Stimulated activated CD4-positive, alpha-beta T cell treated with anti-CD3 and anti-CD28 coated beads, Interleukin-15, amount 100 ng/mL, for 1 hour (primary cell): ENCODE measurements around the gene ARPP21.
"Not testable (repeated sequence)": the region's sequence is repeated elsewhere in the genome, so short reads cannot be mapped to it uniquely, and the experiment has no call there.

ENCODE experiments used
- DNase-seq, 2 donors: peaks; one replicate each; pipeline ENCODE4 v3.0.0-alpha.2; 2020; ENCODE audit warnings: low read depth in 1 of 2, low spot score in 1 of 2

Gene ARPP21

GRCh38 chr3:35639254-35640186 is at the start of gene ARPP21:
Gene ARPP21 (plus strand): TSS chr3:35639525. CDS start chr3:35681752, 42,227 bp downstream.
- no peak for DNase-seq

DNA sequence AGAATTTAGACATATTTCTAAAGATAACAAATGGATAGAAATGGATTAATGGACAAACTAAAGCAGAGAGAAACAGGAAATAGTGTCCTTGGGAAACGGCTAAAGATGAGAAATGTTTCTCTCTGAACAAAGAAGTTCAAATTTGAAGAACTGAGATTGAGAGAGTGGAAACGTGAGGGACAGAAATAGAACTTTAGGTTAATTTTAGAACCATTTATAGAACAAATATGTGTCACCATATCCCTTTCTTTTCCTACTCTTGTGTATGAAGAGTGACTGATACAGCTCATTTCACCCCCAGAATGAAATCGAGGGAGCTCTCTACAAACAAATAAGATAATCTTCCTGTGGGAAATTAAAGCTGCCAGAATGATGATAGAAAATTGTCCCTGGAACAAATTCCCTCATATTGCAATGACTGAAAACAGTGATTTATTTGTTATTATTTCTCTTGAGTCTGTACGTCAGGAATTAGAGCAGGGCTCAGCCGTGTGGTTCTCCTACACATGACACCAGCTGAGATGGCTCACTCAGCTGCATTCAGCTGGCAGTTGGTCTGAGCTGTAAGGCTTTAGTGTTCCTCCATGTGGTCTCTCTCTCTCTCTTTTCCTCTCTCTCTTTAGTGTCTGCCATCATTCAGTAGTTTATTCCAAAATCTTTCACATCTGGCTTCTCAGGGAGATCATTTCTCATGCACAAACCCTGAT is 46.6 kb upstream of the ARPP21 start:
- DNase-seq: no peak

DNA sequence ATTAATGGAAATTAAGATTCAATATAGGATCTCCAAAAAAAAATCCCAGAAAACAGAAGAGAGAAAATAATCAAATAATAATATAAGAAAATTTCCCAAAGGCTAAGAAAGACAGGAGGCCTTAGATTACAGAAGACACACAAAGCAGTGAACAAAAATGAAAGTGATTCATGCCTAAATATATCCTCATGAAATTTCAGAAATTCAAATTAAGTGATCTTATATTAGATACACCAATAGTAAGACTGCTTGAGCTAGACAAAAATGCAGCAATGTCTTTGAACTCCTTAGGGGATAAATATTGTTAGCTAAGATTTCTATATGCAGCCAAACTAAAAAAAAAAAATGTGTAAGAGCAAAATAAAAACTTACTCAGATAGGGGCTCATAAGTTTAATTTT is 44.6 kb upstream of the ARPP21 start:
- DNase-seq: no peak

DNA sequence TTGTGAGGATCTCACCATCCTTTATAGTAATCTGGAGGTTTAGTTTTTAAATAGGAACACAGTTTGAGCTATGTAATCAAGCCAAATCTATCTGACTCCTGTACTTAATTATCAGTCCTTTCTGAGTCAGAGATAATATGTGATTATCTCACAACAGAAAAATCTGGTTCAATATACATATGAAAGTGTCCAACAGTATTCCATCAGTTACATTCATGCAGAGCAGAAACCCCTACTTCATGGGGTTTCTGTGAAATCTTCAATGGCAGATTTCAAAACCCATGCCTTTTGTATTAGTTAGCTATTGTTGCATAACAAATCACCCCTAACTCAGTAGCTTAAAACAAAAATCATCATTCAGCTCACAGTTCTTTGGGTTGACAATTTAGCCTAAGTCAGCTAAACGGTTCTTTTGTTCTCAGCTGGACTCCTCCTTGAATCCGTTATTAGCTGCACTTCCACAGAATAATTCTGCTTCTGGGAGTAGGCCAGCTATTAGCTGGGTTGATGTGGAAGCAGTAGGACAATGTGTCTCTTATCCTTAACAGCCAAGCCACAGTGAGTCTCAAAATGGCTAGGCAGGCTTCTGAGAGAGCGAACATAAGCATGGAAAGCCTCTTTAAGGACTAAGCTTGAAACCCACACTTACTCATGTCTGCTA is 42.9 kb upstream of the ARPP21 start:
- no peak for DNase-seq

GRCh38 chr3:35597490-35597889 is 41.8 kb upstream of the ARPP21 start:
- DNase-seq: no peak

DNA sequence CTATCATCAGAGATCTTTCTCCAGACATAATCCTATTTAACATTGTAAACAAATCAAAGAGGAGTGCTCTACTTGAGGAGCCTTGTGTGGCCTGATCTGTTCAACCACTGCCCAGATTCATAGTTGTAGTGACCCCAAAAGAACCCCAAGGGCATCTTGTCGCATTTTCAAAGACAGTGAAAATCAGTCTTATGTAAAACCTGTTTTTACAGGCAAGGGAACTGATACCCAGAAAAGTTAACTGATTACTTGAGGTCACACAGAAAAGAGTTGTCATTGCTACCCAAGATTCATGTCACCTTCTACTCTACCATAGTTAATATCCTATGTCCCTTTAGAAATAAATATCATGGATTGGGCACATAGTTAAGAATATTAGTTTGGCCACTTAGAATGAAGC is 40.5 kb upstream of the ARPP21 start:
- DNase-seq: no peak

GRCh38 chr3:35601959-35602358 is 37.4 kb upstream of the ARPP21 start:
- DNase-seq: no peak

DNA sequence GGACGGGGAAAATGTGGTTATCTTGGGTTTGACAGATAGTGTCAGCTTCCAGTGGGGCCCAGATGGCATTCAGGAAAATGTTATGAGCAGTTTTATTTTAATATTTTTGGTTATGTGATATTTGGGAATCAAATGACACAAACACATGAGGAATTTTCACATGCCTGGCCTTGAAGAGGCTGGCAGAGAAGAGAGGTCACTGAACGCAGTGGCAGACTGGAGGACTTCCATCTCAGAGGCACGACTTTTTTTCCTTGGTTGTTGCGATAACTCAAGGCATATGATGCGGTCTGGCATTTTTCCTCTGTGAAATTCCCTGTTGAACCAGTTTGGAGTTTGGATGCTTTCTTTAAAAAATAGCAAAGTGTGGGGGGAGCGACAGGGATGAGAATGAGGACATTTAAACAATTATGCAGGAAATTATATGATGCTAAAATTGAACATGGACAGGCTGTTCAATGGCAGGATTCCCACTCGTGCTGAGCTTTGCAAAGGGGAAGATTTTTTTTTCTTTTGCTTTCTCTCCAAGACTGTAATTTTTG is 36.9 kb upstream of the ARPP21 start:
- no peak for DNase-seq

DNA sequence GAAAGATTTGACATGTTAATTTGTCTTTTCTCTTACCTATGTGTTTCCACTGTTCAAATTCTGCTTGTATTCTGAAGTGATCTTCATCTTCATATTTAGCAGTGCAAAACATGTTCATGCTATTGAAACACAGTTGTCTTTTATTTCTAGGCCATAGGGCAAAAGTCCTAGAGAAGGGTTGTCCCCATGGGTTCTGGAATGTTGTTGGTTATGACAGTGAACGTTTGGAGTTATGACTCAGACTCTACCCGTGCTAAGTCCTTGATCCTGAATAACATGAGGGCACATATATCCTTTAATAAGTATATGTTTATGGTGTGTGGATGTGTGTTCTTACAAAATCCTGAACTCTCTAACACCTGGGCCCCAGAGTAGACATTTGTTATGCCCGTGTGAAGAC is 23.0 kb upstream of the ARPP21 start:
- DNase-seq: no peak

- no peak for DNase-seq
Observed at GRCh38 chr3:35617370-35617769, 22.0 kb upstream of the ARPP21 start.

DNA sequence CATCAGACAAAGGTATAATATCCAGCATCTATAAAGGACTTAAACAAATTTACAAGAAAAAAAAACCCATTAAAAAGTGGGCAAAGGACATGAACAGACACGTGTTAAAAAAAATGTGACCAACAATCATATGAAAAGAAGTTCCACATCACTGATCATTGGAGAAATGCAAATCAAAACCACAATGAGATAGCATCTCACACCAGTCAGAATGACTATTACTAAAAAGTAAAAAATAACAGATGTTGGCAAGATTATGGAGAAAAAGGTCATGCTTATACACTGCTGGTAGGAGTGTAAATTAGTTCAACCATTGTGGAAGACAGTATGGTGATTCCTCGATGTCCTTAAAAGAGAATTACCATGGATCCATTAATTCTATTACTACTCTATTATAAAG is 19.1 kb upstream of the ARPP21 start:
- not testable (repeated sequence) for DNase-seq

DNA sequence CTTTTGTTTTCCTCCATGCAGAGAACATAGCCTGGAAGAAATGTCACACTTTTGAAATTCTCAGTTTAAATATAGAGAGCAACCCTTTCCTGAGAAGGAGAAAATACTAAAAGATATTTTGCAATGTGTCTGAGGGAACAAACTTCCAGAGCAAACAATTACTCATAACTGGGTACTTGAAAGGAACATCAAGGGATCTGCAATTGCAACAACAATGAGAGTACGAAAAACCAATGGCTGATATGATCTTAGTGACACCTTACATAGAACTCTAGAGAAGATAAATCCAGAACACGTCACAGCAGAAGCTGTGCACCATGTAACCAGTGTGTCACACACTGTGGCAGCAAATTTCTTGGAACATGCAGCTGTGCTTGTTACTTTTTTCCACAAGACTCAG is 14.6 kb upstream of the ARPP21 start:
- DNase-seq: no peak

GRCh38 chr3:35633332-35634124 is 5.8 kb upstream of the ARPP21 start:
- DNase-seq: no peak

DNA sequence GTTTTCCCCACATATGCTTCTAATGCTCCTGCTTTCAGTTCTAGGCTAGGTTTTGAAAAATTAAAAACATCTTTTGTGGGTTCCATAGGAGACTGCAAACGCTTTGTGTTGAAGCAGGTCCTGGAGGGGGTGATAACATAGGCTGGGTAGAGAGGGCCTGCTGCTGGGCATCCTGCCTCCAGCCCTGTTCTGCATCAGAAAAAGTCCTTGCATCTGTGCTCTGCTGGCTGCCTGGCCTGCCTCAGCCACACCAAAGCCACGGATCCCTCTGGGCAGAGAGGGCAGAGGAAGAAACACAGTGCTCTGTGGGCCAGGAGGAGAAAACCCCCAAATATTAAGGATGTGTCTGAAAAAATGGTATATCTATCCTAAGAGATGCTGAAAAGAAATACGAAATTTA is 3.9 kb upstream of the ARPP21 start:
- DNase-seq: no peak

DNA sequence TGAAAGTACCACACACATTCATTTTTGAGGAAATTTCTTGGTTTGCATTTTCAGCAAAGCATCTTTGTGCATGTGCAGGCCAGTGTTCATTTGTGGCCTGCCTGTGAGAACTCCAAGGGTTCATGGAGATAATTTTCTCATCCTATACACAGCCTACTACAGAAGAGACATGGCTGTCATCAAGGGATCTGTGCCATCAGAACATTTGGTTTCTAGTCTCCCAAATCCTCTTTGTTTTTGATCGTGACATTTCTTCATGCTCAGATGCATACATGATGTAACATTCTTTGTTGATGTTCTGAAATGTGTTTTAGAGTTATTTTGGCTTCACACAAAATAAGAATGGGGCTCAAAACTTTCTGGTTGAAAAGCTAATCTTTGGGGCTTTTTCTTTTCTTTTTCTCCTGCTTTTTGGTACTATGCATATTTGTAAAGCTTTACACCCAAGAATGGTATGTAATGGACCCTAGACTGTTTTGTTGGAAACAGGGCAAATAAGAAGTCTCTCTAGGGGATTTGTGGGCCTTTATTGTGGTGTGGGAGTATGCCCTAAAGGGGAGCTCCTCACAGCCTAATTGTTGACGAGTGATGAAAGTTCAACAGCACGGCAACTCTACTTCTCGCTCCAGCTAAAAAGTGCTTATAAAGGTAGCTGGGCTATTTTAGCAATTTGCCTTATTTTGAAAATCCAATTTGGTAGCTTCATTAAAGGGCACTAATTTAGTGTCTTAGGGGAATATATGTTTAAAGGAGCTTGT is 3.2 kb upstream of the ARPP21 start:
- DNase-seq: no peak

- DNase-seq: no peak
Observed at GRCh38 chr3:35638251-35638979, 910 bp upstream of the ARPP21 start.

- no peak for DNase-seq
Observed at GRCh38 chr3:35638980-35639253, 408 bp upstream of the ARPP21 start.

DNA sequence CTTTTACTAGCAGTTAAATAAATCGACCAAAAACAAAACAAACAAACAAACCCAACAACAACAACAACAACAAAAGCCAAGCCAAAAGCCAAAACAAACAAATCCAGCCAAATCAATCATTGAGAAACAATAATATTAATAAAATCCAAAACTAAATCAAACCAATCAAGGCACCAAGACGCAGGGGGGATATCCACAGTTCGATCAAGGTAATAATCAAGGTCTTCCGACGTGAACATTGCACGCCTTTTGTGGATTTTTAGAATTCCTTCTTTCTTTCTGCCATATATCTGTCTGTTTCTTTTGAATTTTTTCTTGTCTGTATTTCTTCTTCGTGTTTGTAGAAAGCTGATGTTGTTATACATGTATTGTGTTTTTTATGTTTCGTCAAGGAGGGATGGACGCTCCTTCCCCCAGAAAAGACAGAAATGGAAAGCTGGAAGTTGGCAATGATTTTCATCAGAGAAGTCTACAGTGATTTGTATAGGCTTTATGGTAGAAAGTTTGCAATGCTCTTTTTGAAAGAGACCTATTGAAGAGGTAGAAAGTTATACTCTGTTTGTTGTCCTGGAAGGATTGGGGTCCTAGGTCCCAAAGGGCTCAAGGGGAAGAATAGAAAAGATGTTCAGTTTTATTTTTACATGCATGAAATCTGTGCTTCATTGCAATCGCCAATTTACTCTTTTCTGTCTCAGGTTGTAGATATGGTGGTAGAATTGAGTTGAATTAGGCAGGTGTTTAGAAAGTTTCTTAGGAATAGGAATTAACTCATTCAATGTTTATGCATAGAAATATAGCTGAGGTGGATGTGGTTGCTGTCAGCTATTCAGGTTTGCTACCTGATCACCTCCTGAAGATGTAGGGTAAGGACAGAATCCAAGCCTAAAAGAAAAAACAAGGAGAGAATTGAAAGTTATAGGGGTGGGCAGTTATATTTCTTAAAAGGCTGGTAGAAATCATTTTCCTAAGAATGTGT is 1.2 kb downstream of the ARPP21 start:
- no peak for DNase-seq
